GM18505 (cell line): ENCODE measurements around the gene DMC1.
"Not testable (repeated sequence)": the region's sequence is repeated elsewhere in the genome, so short reads cannot be mapped to it uniquely, and the experiment has no call there.

ENCODE experiments used
- ATAC-seq: cut with Tn5 transposase; IDR thresholded peaks from one replicate; pipeline ENCODE4 v1.9.1; 2021; ENCODE audit not compliant: unreplicated experiment
- POLR2A ChIP-seq: IDR thresholded peaks from 4 replicates; pipeline ENCODE4 v1.6.1; 2011; ENCODE audit warnings: borderline replicate concordance; ENCODE audit not compliant: insufficient read depth, insufficient read length; ENCODE audit errors: extremely low read depth

The DMC1 gene

GRCh38 chr22:38569972-38570778, at the start of gene DMC1:
TSS of gene DMC1 (minus strand) at chr22:38570183. CDS start at chr22:38568256, 1,927 bp downstream.
- TF ChIP-seq POLR2A: peak; percentile 57
- peak; percentile 59 for ATAC-seq

GRCh38 chr22:38618682-38619081, 48.7 kb upstream of the DMC1 start:
- no peak for ATAC-seq
- no peak for TF ChIP-seq POLR2A

GRCh38 chr22:38618258-38618657, 48.3 kb upstream of the DMC1 start:
- ATAC-seq: no peak
- no peak for TF ChIP-seq POLR2A

GRCh38 chr22:38615064-38615405, 45.1 kb upstream of the DMC1 start:
- ATAC-seq: not testable (repeated sequence)

GRCh38 chr22:38614332-38615063, 44.5 kb upstream of the DMC1 start:
- ATAC-seq: no peak
- TF ChIP-seq POLR2A: no peak

- TF ChIP-seq POLR2A: no peak
Measured at GRCh38 chr22:38613588-38613987, 43.6 kb upstream of the DMC1 start.

GRCh38 chr22:38612217-38613006, 42.4 kb upstream of the DMC1 start:
- ATAC-seq: no peak
- no peak for TF ChIP-seq POLR2A

More at GRCh38 chr22:38613588-38613987, 43.6 kb upstream of the DMC1 start:
- ATAC-seq: no peak

- TF ChIP-seq POLR2A: no peak
- ATAC-seq: no peak
Measured at GRCh38 chr22:38611559-38611958, 41.6 kb upstream of the DMC1 start.

GRCh38 chr22:38610234-38610633, 40.3 kb upstream of the DMC1 start:
- ATAC-seq: no peak
- TF ChIP-seq POLR2A: no peak

GRCh38 chr22:38608992-38609750, 39.2 kb upstream of the DMC1 start:
- ATAC-seq: no peak
- no peak for TF ChIP-seq POLR2A

GRCh38 chr22:38607680-38608079, 37.7 kb upstream of the DMC1 start:
- no peak for ATAC-seq
- TF ChIP-seq POLR2A: no peak

GRCh38 chr22:38602166-38602565, 32.2 kb upstream of the DMC1 start:
- no peak for ATAC-seq
- TF ChIP-seq POLR2A: no peak

GRCh38 chr22:38601221-38601764, 31.3 kb upstream of the DMC1 start:
- TF ChIP-seq POLR2A: no peak
- no peak for ATAC-seq

GRCh38 chr22:38599466-38599865, 29.5 kb upstream of the DMC1 start:
- no peak for ATAC-seq
- TF ChIP-seq POLR2A: no peak

GRCh38 chr22:38582923-38583322, 12.9 kb upstream of the DMC1 start:
- not testable (repeated sequence) for ATAC-seq
